Measurements from ENCODE around the gene SPOP.
"Not testable (repeated sequence)": the region's sequence is repeated elsewhere in the genome, so short reads cannot be mapped to it uniquely, and the experiment has no call there.

SPOP gene

GRCh38 chr17:49646391-49647255, 31.3 kb downstream of the SPOP start:
- peak; percentile 84 for DNase-seq

GRCh38 chr17:49646056-49646390, 31.9 kb downstream of the SPOP start:
- not testable (repeated sequence) for DNase-seq

- DNase-seq, result no peak
Observed at GRCh38 chr17:49645654-49646053, 32.2 kb downstream of the SPOP start.

- peak; percentile 32 for DNase-seq
Observed at GRCh38 chr17:49640556-49640955, 37.3 kb downstream of the SPOP start.

- no peak for DNase-seq
Observed at GRCh38 chr17:49638818-49639217, 39.1 kb downstream of the SPOP start.

- no peak for DNase-seq
Observed at GRCh38 chr17:49637739-49638138, 40.2 kb downstream of the SPOP start.

- DNase-seq, result peak; percentile 8
Observed at GRCh38 chr17:49637050-49637449, 40.8 kb downstream of the SPOP start.

- DNase-seq, result peak; percentile 34
Observed at GRCh38 chr17:49635121-49635520, 42.8 kb downstream of the SPOP start.

GRCh38 chr17:49634485-49634860, 43.4 kb downstream of the SPOP start:
- DNase-seq, result no peak

- no peak for DNase-seq
Observed at GRCh38 chr17:49633762-49634484, 44.0 kb downstream of the SPOP start.

GRCh38 chr17:49633250-49633649, 44.6 kb downstream of the SPOP start:
- DNase-seq, result no peak

GRCh38 chr17:49632201-49632600, 45.7 kb downstream of the SPOP start:
- no peak for DNase-seq

GRCh38 chr17:49631496-49631895, 46.4 kb downstream of the SPOP start:
- DNase-seq, result peak; percentile 28

- DNase-seq, result no peak
Observed at GRCh38 chr17:49630113-49630900, 47.6 kb downstream of the SPOP start.

GRCh38 chr17:49629447-49629846, 48.5 kb downstream of the SPOP start:
- no peak for DNase-seq

GRCh38 chr17:49624896-49625295, 53.0 kb downstream of the SPOP start:
- DNase-seq, result peak; percentile 46

GRCh38 chr17:49621946-49622529, 55.9 kb downstream of the SPOP start:
- no peak for DNase-seq

GRCh38 chr17:49621420-49621819, 56.5 kb downstream of the SPOP start:
- no peak for DNase-seq

GRCh38 chr17:49618028-49618611, 59.8 kb downstream of the SPOP start:
- peak; percentile 3 for DNase-seq

- peak; percentile 72 for DNase-seq
Observed at GRCh38 chr17:49616601-49617131, 61.2 kb downstream of the SPOP start.

- no peak for DNase-seq
Observed at GRCh38 chr17:49616086-49616485, 61.8 kb downstream of the SPOP start.

- no peak for DNase-seq
Observed at GRCh38 chr17:49613182-49613800, 64.6 kb downstream of the SPOP start.
